GM23338 (cell line): Measurements from ENCODE around the gene SPARC. TPM values are rescaled to one million over a fixed set of nuclear protein-coding genes. Genes with fewer than 3 reads are reported as not detected.

Experiments
- ATAC-seq: fragments of 200-7000 bp; cut with Tn5 transposase; 3 replicates; pipeline ENCODE4 v1.9.1; 2020
- DNase-seq: peaks from one replicate; pipeline ENCODE4 v3.0.0-alpha.2; 2015; ENCODE audit warnings: low spot score
- H2AFZ ChIP-seq: fragments of 200-600 bp; sonication (generic); 2 replicates; pipeline ENCODE4 v1.8.0; 2016; ENCODE audit warnings: antibody characterized with exemption, mild to moderate bottlenecking, moderate library complexity
- H3F3A ChIP-seq: fragments of 200-600 bp; sonication (generic); replicated peaks from 2 replicates; pipeline ENCODE4 v1.8.0; 2017; ENCODE audit warnings: antibody characterized with exemption, mixed run types, low read depth
- H3K27ac ChIP-seq: fragments of 200-600 bp; sonication (generic); 2 replicates; pipeline ENCODE4 v1.6.1; 2016; ENCODE audit warnings: low read depth
- H3K27me3 ChIP-seq: fragments of 200-600 bp; sonication (generic); 2 replicates; pipeline ENCODE4 v1.8.0; 2016; ENCODE audit warnings: mild to moderate bottlenecking, mixed run types, moderate library complexity; ENCODE audit not compliant: insufficient read depth
- H3K36me3 ChIP-seq: fragments of 200-600 bp; sonication (generic); 2 replicates; pipeline ENCODE4 v1.8.0; 2016; ENCODE audit warnings: mild to moderate bottlenecking; ENCODE audit not compliant: insufficient read depth
- H3K4me1 ChIP-seq: fragments of 200-600 bp; sonication (generic); 2 replicates; pipeline ENCODE4 v1.8.0; 2016; ENCODE audit warnings: mild to moderate bottlenecking, moderate library complexity; ENCODE audit not compliant: insufficient read depth
- H3K4me2 ChIP-seq: fragments of 200-600 bp; sonication (generic); 2 replicates; pipeline ENCODE4 v1.7.1; 2017; ENCODE audit warnings: mixed run types
- H3K4me3 ChIP-seq: fragments of 200-600 bp; sonication (generic); 2 replicates; pipeline ENCODE4 v1.6.1; 2016; ENCODE audit warnings: mixed run types
- H3K79me2 ChIP-seq: fragments of 200-600 bp; sonication (generic); replicated peaks from 2 replicates; pipeline ENCODE4 v1.8.0; 2017; ENCODE audit warnings: mild to moderate bottlenecking; ENCODE audit not compliant: insufficient read depth
- H3K9me2 ChIP-seq: fragments of 200-600 bp; sonication (generic); 2 replicates; pipeline ENCODE4 v1.8.0; 2017; ENCODE audit not compliant: insufficient read depth
- H4K20me1 ChIP-seq: fragments of 200-600 bp; sonication (generic); replicated peaks from 2 replicates; pipeline ENCODE4 v1.8.0; 2017; ENCODE audit warnings: mild to moderate bottlenecking; ENCODE audit not compliant: insufficient read depth
- H3K27ac Mint-ChIP-seq: 2 replicates; pipeline ENCODE4 v1.8.0; 2020; ENCODE audit warnings: inconsistent platforms, mild to moderate bottlenecking, moderate library complexity, mixed read lengths
- H3K27me3 Mint-ChIP-seq: 3 replicates; pipeline ENCODE4 v1.8.0; 2022; ENCODE audit warnings: low read depth, mild to moderate bottlenecking, moderate library complexity, mixed read lengths, inconsistent platforms; ENCODE audit not compliant: insufficient read depth, poor library complexity
- H3K36me3 Mint-ChIP-seq: 3 replicates; pipeline ENCODE4 v1.8.0; 2021; ENCODE audit warnings: low read depth, mild to moderate bottlenecking, inconsistent platforms, moderate library complexity, mixed read lengths
- H3K4me1 Mint-ChIP-seq: 3 replicates; pipeline ENCODE4 v1.8.0; 2020; ENCODE audit warnings: mild to moderate bottlenecking, inconsistent platforms, mixed read lengths
- H3K4me3 Mint-ChIP-seq: 3 replicates; pipeline ENCODE4 v1.8.0; 2021; ENCODE audit warnings: moderate library complexity, mild to moderate bottlenecking, inconsistent platforms, mixed read lengths
- H3K9me3 Mint-ChIP-seq: 3 replicates; pipeline ENCODE4 v1.8.0; 2020; ENCODE audit warnings: moderate library complexity, mild to moderate bottlenecking, inconsistent platforms, mixed read lengths
- polyA plus RNA-seq: library from polyadenylated mRNA; unstranded; fragments of >200 nt; fragmentation: Nextera tagmentation; extraction: Ambion mirVana; gene quantifications from 2 replicates; pipeline ENCODE4 v1.2.1, GENCODE V29; 2016
- total RNA-seq: library from RNA; depleted of rRNA; stranded (reverse); fragments of >200 nt; shearing (Covaris generic); gene quantifications from 2 replicates; pipeline ENCODE4 v1.2.3, GENCODE V29; 2014
- TF ChIP-seq, protein P1 (sequence below): fragments of 250-450 bp; sonication (Bioruptor Pico); IDR thresholded peaks from 2 replicates; pipeline ENCODE4 v1.5.0; 2020; ENCODE audit warnings: mild to moderate bottlenecking, moderate library complexity
- TF ChIP-seq, protein P2 (sequence below): IDR thresholded peaks from one replicate; pipeline ENCODE4 v1.6.1; 2018; ENCODE audit warnings: antibody characterized with exemption; ENCODE audit not compliant: unreplicated experiment
- TF ChIP-seq, protein P3 (sequence below): IDR thresholded peaks from 2 replicates; pipeline ENCODE4 v1.6.1; 2016; ENCODE audit warnings: antibody characterized with exemption

SPARC gene
- total and polyA plus RNA-seq, 2 experiments from 2014 or later: 218 to 225 TPM

DNA sequence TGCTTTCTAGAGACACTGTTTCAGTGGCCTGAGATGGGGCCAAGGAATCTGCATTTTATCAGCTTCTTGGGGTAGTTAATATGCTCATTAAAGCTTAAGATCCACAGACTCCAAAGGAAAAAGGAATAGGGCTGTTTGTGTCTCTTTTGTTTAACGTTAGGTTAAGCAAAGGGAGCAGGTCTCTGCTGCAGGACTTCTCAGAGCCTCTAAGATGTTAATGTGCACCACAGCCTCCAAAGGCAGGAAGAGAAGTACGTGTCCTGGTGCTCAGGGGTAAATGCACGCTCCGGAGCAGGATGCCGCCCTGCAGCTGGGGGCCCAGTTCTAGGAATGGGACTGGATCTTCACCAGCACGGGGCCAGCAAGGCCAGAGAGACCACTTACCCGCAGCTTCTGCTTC is 19.6 kb downstream of the SPARC start (continued):
- TF ChIP-seq, protein P1, sequence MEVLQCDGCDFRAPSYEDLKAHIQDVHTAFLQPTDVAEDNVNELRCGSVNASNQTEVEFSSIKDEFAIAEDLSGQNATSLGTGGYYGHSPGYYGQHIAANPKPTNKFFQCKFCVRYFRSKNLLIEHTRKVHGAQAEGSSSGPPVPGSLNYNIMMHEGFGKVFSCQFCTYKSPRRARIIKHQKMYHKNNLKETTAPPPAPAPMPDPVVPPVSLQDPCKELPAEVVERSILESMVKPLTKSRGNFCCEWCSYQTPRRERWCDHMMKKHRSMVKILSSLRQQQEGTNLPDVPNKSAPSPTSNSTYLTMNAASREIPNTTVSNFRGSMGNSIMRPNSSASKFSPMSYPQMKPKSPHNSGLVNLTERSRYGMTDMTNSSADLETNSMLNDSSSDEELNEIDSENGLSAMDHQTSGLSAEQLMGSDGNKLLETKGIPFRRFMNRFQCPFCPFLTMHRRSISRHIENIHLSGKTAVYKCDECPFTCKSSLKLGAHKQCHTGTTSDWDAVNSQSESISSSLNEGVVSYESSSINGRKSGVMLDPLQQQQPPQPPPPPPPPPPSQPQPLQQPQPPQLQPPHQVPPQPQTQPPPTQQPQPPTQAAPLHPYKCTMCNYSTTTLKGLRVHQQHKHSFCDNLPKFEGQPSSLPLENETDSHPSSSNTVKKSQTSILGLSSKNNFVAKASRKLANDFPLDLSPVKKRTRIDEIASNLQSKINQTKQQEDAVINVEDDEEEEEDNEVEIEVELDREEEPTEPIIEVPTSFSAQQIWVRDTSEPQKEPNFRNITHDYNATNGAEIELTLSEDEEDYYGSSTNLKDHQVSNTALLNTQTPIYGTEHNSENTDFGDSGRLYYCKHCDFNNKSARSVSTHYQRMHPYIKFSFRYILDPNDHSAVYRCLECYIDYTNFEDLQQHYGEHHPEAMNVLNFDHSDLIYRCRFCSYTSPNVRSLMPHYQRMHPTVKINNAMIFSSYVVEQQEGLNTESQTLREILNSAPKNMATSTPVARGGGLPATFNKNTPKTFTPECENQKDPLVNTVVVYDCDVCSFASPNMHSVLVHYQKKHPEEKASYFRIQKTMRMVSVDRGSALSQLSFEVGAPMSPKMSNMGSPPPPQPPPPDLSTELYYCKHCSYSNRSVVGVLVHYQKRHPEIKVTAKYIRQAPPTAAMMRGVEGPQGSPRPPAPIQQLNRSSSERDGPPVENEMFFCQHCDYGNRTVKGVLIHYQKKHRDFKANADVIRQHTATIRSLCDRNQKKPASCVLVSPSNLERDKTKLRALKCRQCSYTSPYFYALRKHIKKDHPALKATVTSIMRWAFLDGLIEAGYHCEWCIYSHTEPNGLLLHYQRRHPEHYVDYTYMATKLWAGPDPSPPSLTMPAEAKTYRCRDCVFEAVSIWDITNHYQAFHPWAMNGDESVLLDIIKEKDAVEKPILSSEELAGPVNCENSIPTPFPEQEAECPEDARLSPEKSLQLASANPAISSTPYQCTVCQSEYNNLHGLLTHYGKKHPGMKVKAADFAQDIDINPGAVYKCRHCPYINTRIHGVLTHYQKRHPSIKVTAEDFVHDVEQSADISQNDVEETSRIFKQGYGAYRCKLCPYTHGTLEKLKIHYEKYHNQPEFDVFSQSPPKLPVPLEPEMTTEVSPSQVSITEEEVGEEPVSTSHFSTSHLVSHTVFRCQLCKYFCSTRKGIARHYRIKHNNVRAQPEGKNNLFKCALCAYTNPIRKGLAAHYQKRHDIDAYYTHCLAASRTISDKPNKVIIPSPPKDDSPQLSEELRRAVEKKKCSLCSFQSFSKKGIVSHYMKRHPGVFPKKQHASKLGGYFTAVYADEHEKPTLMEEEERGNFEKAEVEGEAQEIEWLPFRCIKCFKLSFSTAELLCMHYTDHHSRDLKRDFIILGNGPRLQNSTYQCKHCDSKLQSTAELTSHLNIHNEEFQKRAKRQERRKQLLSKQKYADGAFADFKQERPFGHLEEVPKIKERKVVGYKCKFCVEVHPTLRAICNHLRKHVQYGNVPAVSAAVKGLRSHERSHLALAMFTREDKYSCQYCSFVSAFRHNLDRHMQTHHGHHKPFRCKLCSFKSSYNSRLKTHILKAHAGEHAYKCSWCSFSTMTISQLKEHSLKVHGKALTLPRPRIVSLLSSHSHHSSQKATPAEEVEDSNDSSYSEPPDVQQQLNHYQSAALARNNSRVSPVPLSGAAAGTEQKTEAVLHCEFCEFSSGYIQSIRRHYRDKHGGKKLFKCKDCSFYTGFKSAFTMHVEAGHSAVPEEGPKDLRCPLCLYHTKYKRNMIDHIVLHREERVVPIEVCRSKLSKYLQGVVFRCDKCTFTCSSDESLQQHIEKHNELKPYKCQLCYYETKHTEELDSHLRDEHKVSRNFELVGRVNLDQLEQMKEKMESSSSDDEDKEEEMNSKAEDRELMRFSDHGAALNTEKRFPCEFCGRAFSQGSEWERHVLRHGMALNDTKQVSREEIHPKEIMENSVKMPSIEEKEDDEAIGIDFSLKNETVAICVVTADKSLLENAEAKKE (CRISPR knock-in tag): no peak
- TF ChIP-seq, protein P2, sequence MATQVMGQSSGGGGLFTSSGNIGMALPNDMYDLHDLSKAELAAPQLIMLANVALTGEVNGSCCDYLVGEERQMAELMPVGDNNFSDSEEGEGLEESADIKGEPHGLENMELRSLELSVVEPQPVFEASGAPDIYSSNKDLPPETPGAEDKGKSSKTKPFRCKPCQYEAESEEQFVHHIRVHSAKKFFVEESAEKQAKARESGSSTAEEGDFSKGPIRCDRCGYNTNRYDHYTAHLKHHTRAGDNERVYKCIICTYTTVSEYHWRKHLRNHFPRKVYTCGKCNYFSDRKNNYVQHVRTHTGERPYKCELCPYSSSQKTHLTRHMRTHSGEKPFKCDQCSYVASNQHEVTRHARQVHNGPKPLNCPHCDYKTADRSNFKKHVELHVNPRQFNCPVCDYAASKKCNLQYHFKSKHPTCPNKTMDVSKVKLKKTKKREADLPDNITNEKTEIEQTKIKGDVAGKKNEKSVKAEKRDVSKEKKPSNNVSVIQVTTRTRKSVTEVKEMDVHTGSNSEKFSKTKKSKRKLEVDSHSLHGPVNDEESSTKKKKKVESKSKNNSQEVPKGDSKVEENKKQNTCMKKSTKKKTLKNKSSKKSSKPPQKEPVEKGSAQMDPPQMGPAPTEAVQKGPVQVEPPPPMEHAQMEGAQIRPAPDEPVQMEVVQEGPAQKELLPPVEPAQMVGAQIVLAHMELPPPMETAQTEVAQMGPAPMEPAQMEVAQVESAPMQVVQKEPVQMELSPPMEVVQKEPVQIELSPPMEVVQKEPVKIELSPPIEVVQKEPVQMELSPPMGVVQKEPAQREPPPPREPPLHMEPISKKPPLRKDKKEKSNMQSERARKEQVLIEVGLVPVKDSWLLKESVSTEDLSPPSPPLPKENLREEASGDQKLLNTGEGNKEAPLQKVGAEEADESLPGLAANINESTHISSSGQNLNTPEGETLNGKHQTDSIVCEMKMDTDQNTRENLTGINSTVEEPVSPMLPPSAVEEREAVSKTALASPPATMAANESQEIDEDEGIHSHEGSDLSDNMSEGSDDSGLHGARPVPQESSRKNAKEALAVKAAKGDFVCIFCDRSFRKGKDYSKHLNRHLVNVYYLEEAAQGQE: no peak

DNA sequence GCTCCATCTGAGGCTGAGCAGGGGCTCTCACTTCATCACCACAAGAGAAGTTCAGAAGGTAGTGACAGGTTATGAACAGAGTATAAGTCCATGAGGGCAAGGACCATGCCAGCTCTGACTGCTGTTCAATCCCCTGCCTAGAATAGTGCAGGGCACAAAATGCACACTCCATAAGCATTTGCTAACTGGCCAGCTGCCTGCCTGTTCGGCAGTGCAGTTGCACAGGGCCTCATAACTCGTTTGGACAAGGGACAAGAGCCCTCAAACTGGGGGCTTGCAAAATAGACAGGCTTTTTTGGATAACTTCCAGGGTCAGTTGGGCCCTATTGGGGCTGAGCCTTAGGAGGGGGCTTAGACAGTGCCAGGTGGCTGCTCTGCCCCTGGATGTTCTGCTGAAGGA is 21.1 kb downstream of the SPARC start:
- Mint-ChIP-seq H3K4me1 (peaks cover 6% of the 10 kb centered on the region), H3K27ac (no peak overlapping the region), H3K9me3 (no peaks in the 10 kb centered on the region), H3K36me3 (peaks cover 77% of the 10 kb centered on the region), H3K4me3 (no peak overlapping the region), H3K27me3 (peaks cover 5% of the 10 kb centered on the region)
- ATAC-seq: no peak
- H3K27ac ChIP-seq: no peak overlapping the region
- H3F3A ChIP-seq: no peaks in the 10 kb centered on the region
- no peak for DNase-seq
- TF ChIP-seq, protein P3, sequence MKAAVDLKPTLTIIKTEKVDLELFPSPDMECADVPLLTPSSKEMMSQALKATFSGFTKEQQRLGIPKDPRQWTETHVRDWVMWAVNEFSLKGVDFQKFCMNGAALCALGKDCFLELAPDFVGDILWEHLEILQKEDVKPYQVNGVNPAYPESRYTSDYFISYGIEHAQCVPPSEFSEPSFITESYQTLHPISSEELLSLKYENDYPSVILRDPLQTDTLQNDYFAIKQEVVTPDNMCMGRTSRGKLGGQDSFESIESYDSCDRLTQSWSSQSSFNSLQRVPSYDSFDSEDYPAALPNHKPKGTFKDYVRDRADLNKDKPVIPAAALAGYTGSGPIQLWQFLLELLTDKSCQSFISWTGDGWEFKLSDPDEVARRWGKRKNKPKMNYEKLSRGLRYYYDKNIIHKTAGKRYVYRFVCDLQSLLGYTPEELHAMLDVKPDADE: no peak
- H3K4me3 ChIP-seq: no peak overlapping the region
- H3K36me3 ChIP-seq: peaks cover 27% of the 10 kb centered on the region; the same call in 1 of the 2 replicates
- H3K27me3 ChIP-seq: no peaks in the 10 kb centered on the region
- H2AFZ ChIP-seq: no peak overlapping the region
- no peaks in the 10 kb centered on the region for H3K4me1 ChIP-seq
- no peak overlapping the region for H3K4me2 ChIP-seq
- no peaks in the 10 kb centered on the region for H4K20me1 ChIP-seq
- H3K9me2 ChIP-seq: no peaks in the 10 kb centered on the region
- H3K79me2 ChIP-seq: no peaks in the 10 kb centered on the region
